ENCODE measurements around the gene TNFSF10.

- TF ChIP-seq, protein P1, sequence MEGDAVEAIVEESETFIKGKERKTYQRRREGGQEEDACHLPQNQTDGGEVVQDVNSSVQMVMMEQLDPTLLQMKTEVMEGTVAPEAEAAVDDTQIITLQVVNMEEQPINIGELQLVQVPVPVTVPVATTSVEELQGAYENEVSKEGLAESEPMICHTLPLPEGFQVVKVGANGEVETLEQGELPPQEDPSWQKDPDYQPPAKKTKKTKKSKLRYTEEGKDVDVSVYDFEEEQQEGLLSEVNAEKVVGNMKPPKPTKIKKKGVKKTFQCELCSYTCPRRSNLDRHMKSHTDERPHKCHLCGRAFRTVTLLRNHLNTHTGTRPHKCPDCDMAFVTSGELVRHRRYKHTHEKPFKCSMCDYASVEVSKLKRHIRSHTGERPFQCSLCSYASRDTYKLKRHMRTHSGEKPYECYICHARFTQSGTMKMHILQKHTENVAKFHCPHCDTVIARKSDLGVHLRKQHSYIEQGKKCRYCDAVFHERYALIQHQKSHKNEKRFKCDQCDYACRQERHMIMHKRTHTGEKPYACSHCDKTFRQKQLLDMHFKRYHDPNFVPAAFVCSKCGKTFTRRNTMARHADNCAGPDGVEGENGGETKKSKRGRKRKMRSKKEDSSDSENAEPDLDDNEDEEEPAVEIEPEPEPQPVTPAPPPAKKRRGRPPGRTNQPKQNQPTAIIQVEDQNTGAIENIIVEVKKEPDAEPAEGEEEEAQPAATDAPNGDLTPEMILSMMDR (IDR thresholded peaks at IDR 0.05): no peak
- no peak for TF ChIP-seq POLR2AphosphoS5 (IDR thresholded peaks at IDR 0.05; ENCODE audit: low read depth, low read length)
- TF ChIP-seq SIN3A (IDR thresholded peaks at IDR 0.05; ENCODE audit: borderline replicate concordance, insufficient read depth, low read depth, low read length): no peak
- TF ChIP-seq, protein P2, sequence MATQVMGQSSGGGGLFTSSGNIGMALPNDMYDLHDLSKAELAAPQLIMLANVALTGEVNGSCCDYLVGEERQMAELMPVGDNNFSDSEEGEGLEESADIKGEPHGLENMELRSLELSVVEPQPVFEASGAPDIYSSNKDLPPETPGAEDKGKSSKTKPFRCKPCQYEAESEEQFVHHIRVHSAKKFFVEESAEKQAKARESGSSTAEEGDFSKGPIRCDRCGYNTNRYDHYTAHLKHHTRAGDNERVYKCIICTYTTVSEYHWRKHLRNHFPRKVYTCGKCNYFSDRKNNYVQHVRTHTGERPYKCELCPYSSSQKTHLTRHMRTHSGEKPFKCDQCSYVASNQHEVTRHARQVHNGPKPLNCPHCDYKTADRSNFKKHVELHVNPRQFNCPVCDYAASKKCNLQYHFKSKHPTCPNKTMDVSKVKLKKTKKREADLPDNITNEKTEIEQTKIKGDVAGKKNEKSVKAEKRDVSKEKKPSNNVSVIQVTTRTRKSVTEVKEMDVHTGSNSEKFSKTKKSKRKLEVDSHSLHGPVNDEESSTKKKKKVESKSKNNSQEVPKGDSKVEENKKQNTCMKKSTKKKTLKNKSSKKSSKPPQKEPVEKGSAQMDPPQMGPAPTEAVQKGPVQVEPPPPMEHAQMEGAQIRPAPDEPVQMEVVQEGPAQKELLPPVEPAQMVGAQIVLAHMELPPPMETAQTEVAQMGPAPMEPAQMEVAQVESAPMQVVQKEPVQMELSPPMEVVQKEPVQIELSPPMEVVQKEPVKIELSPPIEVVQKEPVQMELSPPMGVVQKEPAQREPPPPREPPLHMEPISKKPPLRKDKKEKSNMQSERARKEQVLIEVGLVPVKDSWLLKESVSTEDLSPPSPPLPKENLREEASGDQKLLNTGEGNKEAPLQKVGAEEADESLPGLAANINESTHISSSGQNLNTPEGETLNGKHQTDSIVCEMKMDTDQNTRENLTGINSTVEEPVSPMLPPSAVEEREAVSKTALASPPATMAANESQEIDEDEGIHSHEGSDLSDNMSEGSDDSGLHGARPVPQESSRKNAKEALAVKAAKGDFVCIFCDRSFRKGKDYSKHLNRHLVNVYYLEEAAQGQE (IDR thresholded peaks at IDR 0.05; ENCODE audit: insufficient read depth in 1 of 2, low read depth in 2 of 2, low read length in 1 of 2): no peak
These were observed 7.9 kb downstream of the TNFSF10 start for GRCh38 chr3:172515130-172515918.

Measured in Panc1 (cell line).